CD4-positive, alpha-beta T cell treated with Interleukin-12 subunit alpha and Interleukin-12 subunit beta, for 1 hour (primary cell): ENCODE measurements around the gene FOXO4.
"Not testable (repeated sequence)": the region's sequence is repeated elsewhere in the genome, so short reads cannot be mapped to it uniquely, and the experiment has no call there.

Source experiments
- DNase-seq: peaks from one replicate; pipeline ENCODE4 v3.0.0-alpha.2; 2020

FOXO4 gene

GRCh38 chrX:71095555-71095980 is at the start of gene FOXO4:
Gene FOXO4, plus strand, starts transcription at chrX:71095851. Its CDS starts 678 bp downstream, at chrX:71096529.
- DNase-seq, result peak; percentile 91

- not testable (repeated sequence) for DNase-seq
Observed at GRCh38 chrX:71047891-71048290, 47.8 kb upstream of the FOXO4 start.

GRCh38 chrX:71052721-71053120 is 42.9 kb upstream of the FOXO4 start:
- no peak for DNase-seq

- peak; percentile 27 for DNase-seq
Observed at GRCh38 chrX:71053217-71053621, 42.4 kb upstream of the FOXO4 start.

GRCh38 chrX:71056867-71057266 is 38.8 kb upstream of the FOXO4 start:
- DNase-seq, result no peak

GRCh38 chrX:71057848-71058530 is 37.7 kb upstream of the FOXO4 start:
- no peak for DNase-seq

GRCh38 chrX:71060127-71060526 is 35.5 kb upstream of the FOXO4 start:
- DNase-seq, result no peak

GRCh38 chrX:71067089-71067488 is 28.6 kb upstream of the FOXO4 start:
- DNase-seq, result no peak

GRCh38 chrX:71067712-71068043 is 28.0 kb upstream of the FOXO4 start:
- DNase-seq, result no peak

- peak; percentile 93 for DNase-seq
Observed at GRCh38 chrX:71068044-71068918, 27.4 kb upstream of the FOXO4 start, which contains the start of gene SNX12. Gene SNX12, minus strand, starts transcription at chrX:71068334. Its CDS starts 28 bp downstream, at chrX:71068306.

- DNase-seq, result no peak
Observed at GRCh38 chrX:71070531-71070930, 25.1 kb upstream of the FOXO4 start.

GRCh38 chrX:71081330-71082123 is 14.1 kb upstream of the FOXO4 start:
- no peak for DNase-seq

GRCh38 chrX:71082124-71082647 is 13.5 kb upstream of the FOXO4 start:
- DNase-seq, result no peak

GRCh38 chrX:71082822-71083221 is 12.8 kb upstream of the FOXO4 start:
- DNase-seq, result no peak

- no peak for DNase-seq
Observed at GRCh38 chrX:71085900-71086299, 9.8 kb upstream of the FOXO4 start.

- DNase-seq, result no peak
Observed at GRCh38 chrX:71091263-71091662, 4.4 kb upstream of the FOXO4 start.

- DNase-seq, result no peak
Observed at GRCh38 chrX:71095033-71095432, 618 bp upstream of the FOXO4 start.

GRCh38 chrX:71095981-71096759 is 519 bp downstream of the FOXO4 start:
- DNase-seq, result peak; percentile 79

GRCh38 chrX:71096760-71097032 is 1.0 kb downstream of the FOXO4 start:
- DNase-seq, result no peak

- DNase-seq, result peak; percentile 80
Observed at GRCh38 chrX:71098302-71098701, 2.7 kb downstream of the FOXO4 start.

GRCh38 chrX:71098951-71099506 is 3.4 kb downstream of the FOXO4 start:
- DNase-seq, result no peak

- no peak for DNase-seq
Observed at GRCh38 chrX:71099736-71100135, 4.1 kb downstream of the FOXO4 start.
